OCI-M1 (cell line): Measurements from ENCODE around the gene GIT1.

ENCODE experiments used
- DNase-seq: peaks from one replicate; lab custom pipeline; 2025; lab: John Stamatoyannopoulos, UW

Gene GIT1

GRCh38 chr17:29593591-29594518, 4.4 kb upstream of the GIT1 start:
- peak; percentile 52 for DNase-seq

GRCh38 chr17:29592850-29593551, 3.6 kb upstream of the GIT1 start, which contains the start of gene ANKRD13B:
TSS of gene ANKRD13B (plus strand) at chr17:29593132. CDS start at chr17:29593622, 490 bp downstream.
- peak; percentile 35 for DNase-seq

DNA sequence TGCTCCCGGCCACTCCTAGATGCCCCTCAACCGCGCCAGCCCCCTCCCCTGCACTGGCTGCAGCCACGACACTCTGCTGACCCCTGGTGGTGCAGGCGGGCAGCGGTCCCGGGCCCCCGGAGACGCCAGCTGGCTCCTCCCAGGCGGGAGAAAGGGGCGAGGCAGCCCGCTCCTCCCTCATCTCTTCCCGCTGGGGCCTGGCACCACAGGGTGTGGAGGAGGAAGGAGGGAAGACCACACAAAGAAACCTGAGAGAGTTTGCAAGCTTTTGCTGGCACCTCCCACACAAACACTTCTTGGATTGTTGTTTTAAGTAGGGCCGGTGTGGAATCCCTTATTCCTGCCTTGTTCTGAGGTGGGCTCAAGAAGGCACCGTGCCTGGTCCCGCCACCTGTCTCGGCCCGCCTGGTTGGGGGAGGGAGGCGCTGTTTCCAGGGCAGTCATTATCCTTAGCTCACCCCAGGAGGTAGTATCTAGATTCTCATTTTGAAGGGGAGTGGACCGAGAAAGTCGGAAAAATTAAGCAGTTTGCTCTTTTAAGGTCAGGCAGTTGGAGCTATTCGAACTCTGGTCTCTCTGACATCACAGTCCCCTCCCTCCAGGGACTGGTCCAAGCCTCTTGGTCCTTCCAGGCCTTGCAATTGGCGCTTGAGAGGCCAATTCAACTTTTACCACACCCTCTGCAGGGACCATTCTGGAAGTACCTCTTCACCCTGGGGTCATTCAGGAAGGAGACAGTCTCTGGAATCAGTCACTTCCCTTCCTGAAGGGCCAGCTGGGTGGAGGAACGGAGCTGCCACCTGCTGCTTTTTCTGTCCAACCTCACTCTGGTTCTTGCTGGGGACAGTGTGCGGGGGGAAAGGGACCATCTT, 2.5 kb upstream of the GIT1 start:
- peak; percentile 96 for DNase-seq

- no peak for DNase-seq
Observed at GRCh38 chr17:29591146-29591736, 1.8 kb upstream of the GIT1 start.

GRCh38 chr17:29590411-29591145, 1.1 kb upstream of the GIT1 start:
- no peak for DNase-seq

GRCh38 chr17:29588562-29589411, 661 bp downstream of the GIT1 start:
- DNase-seq, result peak; percentile 66

GRCh38 chr17:29588017-29588561, 1.4 kb downstream of the GIT1 start:
- DNase-seq, result no peak

DNA sequence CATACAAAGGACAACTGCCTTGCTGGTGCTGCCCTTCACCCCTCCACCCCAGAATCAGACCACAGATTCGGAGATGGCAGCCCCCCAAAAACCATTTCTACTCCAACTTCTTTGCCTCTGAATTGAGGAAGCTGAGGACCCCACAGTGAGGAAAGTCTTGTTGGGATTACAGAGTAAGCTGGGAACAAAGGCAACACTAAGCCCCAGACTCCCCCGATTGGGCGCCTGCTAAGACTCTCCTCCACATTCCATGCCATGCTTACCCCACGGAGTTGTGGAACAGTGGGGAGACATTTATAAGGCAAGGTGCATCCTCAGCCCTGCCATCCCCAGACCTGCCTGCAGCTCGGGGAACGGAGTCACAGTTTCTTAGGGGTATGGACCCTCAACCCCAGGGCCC, 1.9 kb downstream of the GIT1 start:
- no peak for DNase-seq

GRCh38 chr17:29586676-29587469, 2.6 kb downstream of the GIT1 start:
- DNase-seq, result no peak

- DNase-seq, result no peak
Observed at GRCh38 chr17:29585080-29585751, 4.2 kb downstream of the GIT1 start.

GRCh38 chr17:29584452-29585079, 4.9 kb downstream of the GIT1 start:
- no peak for DNase-seq

DNA sequence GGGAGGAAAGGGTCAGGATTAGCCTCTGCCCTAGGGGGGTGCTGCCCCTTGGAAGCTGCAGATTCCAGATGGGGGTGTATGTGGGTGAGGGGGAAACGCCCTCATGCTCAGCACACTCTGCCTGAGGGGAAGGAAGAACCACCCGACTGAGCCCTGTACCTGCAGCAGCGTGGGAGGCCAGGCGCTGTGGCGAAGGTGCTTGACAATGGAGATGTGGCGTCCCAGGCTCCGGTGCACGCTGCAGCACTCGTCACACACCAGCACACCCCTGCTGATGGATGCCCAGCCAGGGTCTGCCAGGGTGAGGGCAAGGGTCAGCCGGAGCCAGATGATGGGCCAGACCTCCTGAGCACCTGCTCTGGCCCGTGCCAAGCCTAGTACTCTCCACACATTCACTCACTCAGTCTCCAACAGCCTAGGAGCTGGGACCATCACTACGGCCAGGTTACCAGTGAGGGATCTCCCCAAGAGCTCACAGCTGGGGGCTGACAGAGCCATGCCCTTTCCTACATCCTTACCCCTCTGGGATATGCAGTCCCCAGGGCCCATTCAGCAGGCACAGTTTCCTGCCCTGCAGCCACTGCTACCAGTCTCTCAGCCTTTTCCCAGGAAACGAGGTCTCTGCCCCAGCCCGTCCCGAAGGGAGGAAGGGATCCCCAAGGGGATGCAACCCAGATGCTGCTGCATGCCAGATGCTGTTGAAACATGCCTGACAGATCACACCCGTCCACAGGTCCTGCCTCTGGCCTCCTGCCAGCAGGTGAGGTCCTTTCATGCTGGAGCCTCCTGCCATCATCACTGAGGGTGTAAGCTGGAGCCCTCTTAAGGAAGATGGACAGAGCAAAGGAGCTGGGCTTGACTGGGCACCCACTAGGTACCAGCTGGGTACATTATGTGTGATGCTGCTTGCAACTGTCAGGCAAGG, 5.9 kb downstream of the GIT1 start:
- no peak for DNase-seq

GRCh38 chr17:29582772-29583171, 6.7 kb downstream of the GIT1 start:
- no peak for DNase-seq

GRCh38 chr17:29582254-29582765, 7.1 kb downstream of the GIT1 start:
- DNase-seq, result no peak

- DNase-seq, result no peak
Observed at GRCh38 chr17:29581583-29582253, 7.7 kb downstream of the GIT1 start.
